Measurements from ENCODE around the gene GNPDA1. TPM values are rescaled to one million over a fixed set of nuclear protein-coding genes. Genes with fewer than 3 reads are reported as not detected.

Gene GNPDA1
- total RNA-seq, 1 experiment from 2014 or later = 52.4 TPM

DNA sequence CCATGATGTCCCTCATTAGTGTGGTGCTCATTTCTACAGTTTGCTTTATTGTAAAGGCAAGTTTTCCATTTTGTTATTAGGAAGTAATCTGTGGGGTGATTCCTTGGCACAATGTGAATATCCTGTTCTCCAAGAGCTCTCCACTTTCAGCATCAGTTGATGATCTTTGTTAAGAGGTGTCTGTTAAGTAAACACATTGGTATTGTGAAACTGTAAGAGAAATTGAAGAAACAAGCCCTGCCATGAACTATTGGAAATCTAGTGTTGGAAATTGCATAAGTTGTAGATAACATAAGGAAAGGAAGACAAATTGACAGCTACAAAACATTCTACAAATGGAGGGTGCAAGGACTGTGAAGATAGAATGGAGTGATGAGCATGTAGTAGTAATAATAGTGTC lies 26.8 kb downstream of the GNPDA1 start:
- no peaks in the 10 kb centered on the region for H3K27me3 ChIP-seq (replicated peaks; ENCODE audit: insufficient read depth, low read depth, low read length, poor library complexity)
- no peak overlapping the region for H3K27ac ChIP-seq (ENCODE audit: low read depth, low read length, poor library complexity, severe bottlenecking)
- no peaks in the 10 kb centered on the region for H3K4me1 ChIP-seq (ENCODE audit: insufficient read depth, low read length, poor library complexity, severe bottlenecking)
- no peak overlapping the region for H3K4me3 ChIP-seq (ENCODE audit: low read depth, low read length, poor library complexity, severe bottlenecking)
- H3K9me3 ChIP-seq (ENCODE audit: low read depth, low read length, poor library complexity, severe bottlenecking) = no peaks in the 10 kb centered on the region
- no peak for DNase-seq (ENCODE audit: low spot score)
- BruUV-seq (replicated peaks) = no TSS peak
- H3K36me3 ChIP-seq (ENCODE audit: insufficient read depth, low read length, poor library complexity, severe bottlenecking) = peaks cover 71% of the 10 kb centered on the region
- ChIA-PET POLR2A (ENCODE audit: low non-redundant PET) (no interaction called here), CTCF (interaction anchor here (0.8 kb wide), 1 partner anchor 17 kb away, joined by 3 read pairs; the partner anchor contains the start of gene RNF14)
- TF ChIP-seq CTCF (conservative IDR thresholded peaks at IDR 0.05; ENCODE audit: low read depth, low read length) (no peak), EZH2 (IDR thresholded peaks at IDR 0.05; ENCODE audit: borderline replicate concordance, low read depth, low read length, poor library complexity, severe bottlenecking) (no peak)
- intact Hi-C loops (cut with micrococcal nuclease; ENCODE audit: unreplicated experiment) = no loop called here

- H3K9me3 ChIP-seq (ENCODE audit: low read depth, low read length, poor library complexity, severe bottlenecking) = no peaks in the 10 kb centered on the region
- TF ChIP-seq EZH2 (IDR thresholded peaks at IDR 0.05; ENCODE audit: borderline replicate concordance, low read depth, low read length, poor library complexity, severe bottlenecking) = no peak
- no peak for TF ChIP-seq CTCF (conservative IDR thresholded peaks at IDR 0.05; ENCODE audit: low read depth, low read length)
- H3K4me3 ChIP-seq (ENCODE audit: low read depth, low read length, poor library complexity, severe bottlenecking) = no peak overlapping the region
- peaks cover 85% of the 10 kb centered on the region for H3K36me3 ChIP-seq (ENCODE audit: insufficient read depth, low read length, poor library complexity, severe bottlenecking)
- intact Hi-C loops (cut with micrococcal nuclease; ENCODE audit: unreplicated experiment) = no loop called here
- ChIA-PET CTCF (no interaction called here), POLR2A (ENCODE audit: low non-redundant PET) (no interaction called here)
- H3K27me3 ChIP-seq (replicated peaks; ENCODE audit: insufficient read depth, low read depth, low read length, poor library complexity) = no peaks in the 10 kb centered on the region
- no peak overlapping the region for H3K27ac ChIP-seq (ENCODE audit: low read depth, low read length, poor library complexity, severe bottlenecking)
- BruUV-seq (replicated peaks) = no TSS peak
- no peaks in the 10 kb centered on the region for H3K4me1 ChIP-seq (ENCODE audit: insufficient read depth, low read length, poor library complexity, severe bottlenecking)
- no peak for DNase-seq (ENCODE audit: low spot score)
Observed at GRCh38 chr5:141982626-141983025, 30.2 kb downstream of the GNPDA1 start.

DNA sequence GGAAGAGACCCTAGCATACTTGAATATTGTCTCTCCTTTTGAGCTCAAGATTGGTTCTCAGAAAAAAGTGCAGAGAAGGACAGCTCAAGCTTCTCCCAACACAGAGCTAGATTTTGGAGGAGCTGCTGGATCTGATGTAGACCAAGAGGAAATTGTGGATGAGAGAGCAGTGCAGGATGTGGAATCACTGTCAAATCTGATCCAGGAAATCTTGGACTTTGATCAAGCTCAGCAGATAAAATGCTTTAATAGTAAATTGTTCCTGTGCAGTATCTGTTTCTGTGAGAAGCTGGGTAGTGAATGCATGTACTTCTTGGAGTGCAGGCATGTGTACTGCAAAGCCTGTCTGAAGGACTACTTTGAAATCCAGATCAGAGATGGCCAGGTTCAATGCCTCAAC lies 34.4 kb downstream of the GNPDA1 start:
- intact Hi-C loops (cut with micrococcal nuclease; ENCODE audit: unreplicated experiment) = no loop called here
- no peak overlapping the region for H3K4me3 ChIP-seq (ENCODE audit: low read depth, low read length, poor library complexity, severe bottlenecking)
- DNase-seq (ENCODE audit: low spot score) = no peak
- no TSS peak for BruUV-seq (replicated peaks)
- peaks cover 75% of the 10 kb centered on the region for H3K36me3 ChIP-seq (ENCODE audit: insufficient read depth, low read length, poor library complexity, severe bottlenecking)
- H3K27me3 ChIP-seq (replicated peaks; ENCODE audit: insufficient read depth, low read depth, low read length, poor library complexity) = no peaks in the 10 kb centered on the region
- CTCF ChIA-PET = no interaction called here
- H3K9me3 ChIP-seq (ENCODE audit: low read depth, low read length, poor library complexity, severe bottlenecking) = no peaks in the 10 kb centered on the region
- TF ChIP-seq EZH2 (IDR thresholded peaks at IDR 0.05; ENCODE audit: borderline replicate concordance, low read depth, low read length, poor library complexity, severe bottlenecking) = no peak
- TF ChIP-seq CTCF (conservative IDR thresholded peaks at IDR 0.05; ENCODE audit: low read depth, low read length) = no peak
- H3K27ac ChIP-seq (ENCODE audit: low read depth, low read length, poor library complexity, severe bottlenecking) = no peak overlapping the region
- no peaks in the 10 kb centered on the region for H3K4me1 ChIP-seq (ENCODE audit: insufficient read depth, low read length, poor library complexity, severe bottlenecking)
- POLR2A ChIA-PET (ENCODE audit: low non-redundant PET) = no interaction called here
